ENCODE data around the gene PMVK. TPM values are rescaled to one million over a fixed set of nuclear protein-coding genes. Genes with fewer than 3 reads are reported as not detected.

The PMVK gene
- total and polyA plus RNA-seq, 10 of the 15 experiments (the other 5 are each of a cell fraction or from before 2014, with no cell fraction given) = 6.0 to 121 (median 49.4) TPM

GRCh38 chr1:154982897-154983648 is 46.6 kb upstream of the PMVK start, which contains the start of gene FLAD1 (continued):
- no peak for TF ChIP-seq PRDM15 (CRISPR knock-in tag; IDR thresholded peaks at IDR 0.05)
- peak; percentile 97 for TF ChIP-seq ZBTB40 (IDR thresholded peaks at IDR 0.05; ENCODE audit: borderline replicate concordance)
- no peak for TF ChIP-seq NR2C2 (IDR thresholded peaks at IDR 0.05; ENCODE audit: borderline replicate concordance, control insufficient read depth, insufficient read length, low read depth)
- peak; percentile 100 for TF ChIP-seq DPF2 (IDR thresholded peaks at IDR 0.05)
- TF ChIP-seq IRF3 (IDR thresholded peaks at IDR 0.05) = peak; percentile 98
- TF ChIP-seq ZNF274 (IDR thresholded peaks at IDR 0.05; ENCODE audit: insufficient read depth, insufficient read length) = no peak
- TF ChIP-seq CREM (IDR thresholded peaks at IDR 0.05; ENCODE audit: low read depth) = peak; percentile 33; the same call in 1 of the 2 replicates
- TF ChIP-seq MXI1 (IDR thresholded peaks at IDR 0.05; ENCODE audit: low read depth, low read length) = peak; percentile 93
- 0 out of 2 replicates have a peak, but pooled peaks have one; percentile 51 for TF ChIP-seq HSF1 (IDR thresholded peaks at IDR 0.05; ENCODE audit: low read depth, low read length)
- peak; percentile 98 for TF ChIP-seq E2F8 (IDR thresholded peaks at IDR 0.05; ENCODE audit: low read depth, partially characterized antibody)
- peak; percentile 48; the same call in 1 of the 2 replicates for TF ChIP-seq YY1 (IDR thresholded peaks at IDR 0.05; ENCODE audit: low read depth, low read length)
- peak; percentile 81 for TF ChIP-seq USF1 (IDR thresholded peaks at IDR 0.05; ENCODE audit: borderline replicate concordance, extremely low read length, insufficient read depth, low read depth, low read length)
- TF ChIP-seq ZNF207 (IDR thresholded peaks at IDR 0.05; ENCODE audit: borderline replicate concordance) = peak; percentile 80
